Thyroid gland (tissue), 4 donors: Measurements from ENCODE around the gene PTPRN2. TPM values are rescaled to one million over a fixed set of nuclear protein-coding genes. Genes with fewer than 3 reads are reported as not detected.

Experiments used
- DNase-seq, 2 donors: peaks; one replicate each; pipeline ENCODE4 v3.0.0-alpha.2; 2019
- H3K27ac ChIP-seq, 3 donors: fragments of 200-600 bp; sonication (generic); 1 replicate in 2 of 3; 2 replicates in 1 of 3; pipeline ENCODE4 v1.5.1; 2016 to 2019; ENCODE audit warnings: mild to moderate bottlenecking in 1 of 3, moderate library complexity in 1 of 3
- H3K27me3 ChIP-seq: fragments of 200-600 bp; sonication (generic); one replicate; pipeline ENCODE4 v1.5.1; 2019
- H3K36me3 ChIP-seq, 2 donors: fragments of 200-600 bp; sonication (generic); one replicate each; pipeline ENCODE4 v1.5.1; 2016 to 2019
- H3K4me1 ChIP-seq, 2 donors: fragments of 200-600 bp; sonication (generic); one replicate each; pipeline ENCODE4 v1.5.1; 2017 to 2019
- H3K4me3 ChIP-seq, 3 donors: fragments of 200-600 bp; sonication (generic); replicated peaks in 1 of 3; 1 replicate in 2 of 3; 2 replicates in 1 of 3; pipeline ENCODE4 v1.5.1; 2016; ENCODE audit warnings: mild to moderate bottlenecking in 1 of 3
- H3K9me3 ChIP-seq: fragments of 200-600 bp; sonication (generic); one replicate; pipeline ENCODE4 v1.5.1; 2017
- CTCF ChIP-seq, 6 experiments: fragments of 200-600 bp in 3 of 6; fragments of 450-650 bp in 3 of 6; sonication (generic) in 3 of 6; IDR thresholded peaks; one replicate each; pipeline ENCODE4 v1.5.1; 2016 to 2019; ENCODE audit warnings: antibody characterized with exemption in 6 of 6, mild to moderate bottlenecking in 2 of 6, inconsistent platforms in 1 of 6, moderate library complexity in 1 of 6
- POLR2A ChIP-seq, 2 donors: fragments of 450-650 bp; IDR thresholded peaks; one replicate each; pipeline ENCODE4 v1.6.1; 2017; ENCODE audit warnings: antibody characterized with exemption in 2 of 2, mild to moderate bottlenecking in 2 of 2, moderate library complexity in 1 of 2
- WGBS, 2 donors: methylation state at CpG; one replicate each; pipeline ENCODE4 v1.1.5; 2017; 5-methylcytosine and 5-hydroxymethylcytosine counted together
- intact Hi-C: fragments of 100-400 bp; cut with DNase I; formaldehyde crosslinking; loops from one replicate; pipeline ENCODE4 v1.15.1; 2023
- total RNA-seq, 4 donors: library from RNA; depleted of rRNA; stranded (reverse); fragments of >200 nt; gene quantifications; one replicate each; pipeline ENCODE4 v1.2.3, GENCODE V29; 2016

The PTPRN2 gene
- total RNA-seq, 4 donors from 2014 or later: 4.2 to 9.9 (median 7.7) TPM

DNA sequence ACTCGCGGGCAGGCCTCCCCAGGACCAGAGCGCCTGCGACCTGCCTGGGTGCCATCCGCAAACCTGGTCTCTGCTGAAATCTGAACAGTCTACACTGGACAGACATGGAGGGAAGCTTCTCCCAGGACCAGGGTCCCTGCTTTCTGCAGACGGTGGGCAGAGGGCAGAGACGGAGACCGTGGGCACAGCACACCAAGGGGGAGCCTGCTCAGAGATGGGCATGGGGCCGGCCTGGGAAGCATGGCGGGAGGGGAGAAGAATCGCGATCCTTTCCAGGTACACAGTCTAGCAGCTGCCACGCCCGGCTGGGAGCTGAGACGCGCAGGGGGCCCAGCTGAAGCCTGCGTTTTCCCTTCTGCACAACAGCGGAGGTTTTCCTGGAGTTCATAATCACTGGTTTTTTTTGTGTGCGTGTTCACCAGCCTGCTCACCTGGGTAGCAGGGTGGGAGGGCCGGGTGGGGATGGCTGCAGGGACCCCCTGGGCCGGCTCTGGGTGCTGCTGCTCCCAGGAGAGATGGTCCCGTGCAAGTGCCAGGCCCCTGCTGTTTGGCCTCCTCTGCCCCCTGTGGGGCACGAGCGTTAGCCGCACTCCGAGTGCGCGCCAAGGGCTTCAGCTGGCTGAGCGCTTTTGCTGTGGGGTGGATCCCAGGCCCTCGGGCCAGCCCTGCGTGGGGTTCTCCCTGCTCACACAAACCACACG lies 802.0 kb downstream of the PTPRN2 start:
- intact Hi-C loops: no loop called here
- WGBS, 2 donors: 91 to 92% methylated on average over 22 to 24 of the region's 32 CpGs
- H3K4me3 ChIP-seq: no peak overlapping the region

GRCh38 chr7:157784979-157785441 lies 802.6 kb downstream of the PTPRN2 start:
- no peak overlapping the region for H3K4me3 ChIP-seq
- DNase-seq: peak in 1 of 2 donors; percentile 4
- TF ChIP-seq CTCF (IDR thresholded peaks at IDR 0.05): no peak
- no peak for TF ChIP-seq POLR2A (IDR thresholded peaks at IDR 0.05)
- intact Hi-C loops: no loop called here
- WGBS, 2 donors: 61 to 70% methylated on average over 19 to 22 of the region's 26 CpGs
- no peaks in the 10 kb centered on the region for H3K9me3 ChIP-seq
- no peak overlapping the region for H3K27ac ChIP-seq
- H3K36me3 ChIP-seq: no peaks in the 10 kb centered on the region
- no peaks in the 10 kb centered on the region for H3K4me1 ChIP-seq
- no peaks in the 10 kb centered on the region for H3K27me3 ChIP-seq

More for the DNA sequence above, 802.0 kb downstream of the PTPRN2 start:
- no peaks in the 10 kb centered on the region for H3K27me3 ChIP-seq
- no peak overlapping the region for H3K27ac ChIP-seq
- DNase-seq: no peak
- no peaks in the 10 kb centered on the region for H3K9me3 ChIP-seq
- no peak for TF ChIP-seq POLR2A (IDR thresholded peaks at IDR 0.05)
- no peak for TF ChIP-seq CTCF (IDR thresholded peaks at IDR 0.05)
- H3K4me1 ChIP-seq: no peaks in the 10 kb centered on the region
- H3K36me3 ChIP-seq: no peaks in the 10 kb centered on the region

- WGBS, 2 donors: 50 to 63% methylated on average over 9 to 19 of the region's 27 CpGs
- H3K9me3 ChIP-seq: no peaks in the 10 kb centered on the region
- H3K27ac ChIP-seq: no peak overlapping the region
- no peak for TF ChIP-seq CTCF (IDR thresholded peaks at IDR 0.05)
- no peak for TF ChIP-seq POLR2A (IDR thresholded peaks at IDR 0.05)
- no peaks in the 10 kb centered on the region for H3K4me1 ChIP-seq
- no peaks in the 10 kb centered on the region for H3K36me3 ChIP-seq
- DNase-seq: no peak
- intact Hi-C loops: no loop called here
- no peaks in the 10 kb centered on the region for H3K27me3 ChIP-seq
- no peak overlapping the region for H3K4me3 ChIP-seq
Observed at GRCh38 chr7:157784041-157784835, 803.4 kb downstream of the PTPRN2 start.

DNA sequence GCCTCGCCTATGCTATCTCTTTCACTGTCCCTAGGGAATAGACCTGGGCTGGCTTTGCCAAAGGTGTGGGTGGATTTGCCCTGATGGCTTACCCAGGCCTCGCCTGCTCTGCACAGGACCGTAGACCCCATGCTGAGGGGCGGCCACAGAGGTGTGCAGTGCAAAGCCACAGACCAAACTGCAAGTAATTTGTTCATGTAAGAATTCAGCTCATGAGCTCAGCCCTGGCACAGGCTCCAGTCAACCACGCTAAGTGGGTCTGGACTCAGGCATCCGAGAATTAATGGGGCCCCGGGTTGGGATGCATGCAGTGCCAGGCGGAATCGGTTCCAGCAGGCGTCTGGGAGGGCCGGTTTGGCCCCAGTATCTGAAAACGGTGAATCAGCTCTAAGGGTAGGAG lies 805.6 kb downstream of the PTPRN2 start:
- intact Hi-C loops: no loop called here

More for the DNA sequence above, 805.6 kb downstream of the PTPRN2 start:
- Histone ChIP-seq H3K9me3 (no peaks in the 10 kb centered on the region), H3K36me3 (no peaks in the 10 kb centered on the region), H3K27ac (no peak overlapping the region), H3K4me1 (no peaks in the 10 kb centered on the region), H3K4me3 (no peak overlapping the region), H3K27me3 (no peaks in the 10 kb centered on the region)
- WGBS, 2 donors: 85 to 87% methylated on average over 9 to 10 of the region's 12 CpGs
- no peak for DNase-seq
- TF ChIP-seq CTCF (IDR thresholded peaks at IDR 0.05) (no peak), POLR2A (IDR thresholded peaks at IDR 0.05) (no peak)
